Measurements from ENCODE around the gene TRIM54. TPM values are rescaled to one million over a fixed set of nuclear protein-coding genes. Genes with fewer than 3 reads are reported as not detected.
"Not testable (repeated sequence)": the region's sequence is repeated elsewhere in the genome, so short reads cannot be mapped to it uniquely, and the experiment has no call there.

The TRIM54 gene
- total and polyA plus RNA-seq, 9 donors, result 0.12 to 0.72 (median 0.28) TPM; not detected in 3

DNA sequence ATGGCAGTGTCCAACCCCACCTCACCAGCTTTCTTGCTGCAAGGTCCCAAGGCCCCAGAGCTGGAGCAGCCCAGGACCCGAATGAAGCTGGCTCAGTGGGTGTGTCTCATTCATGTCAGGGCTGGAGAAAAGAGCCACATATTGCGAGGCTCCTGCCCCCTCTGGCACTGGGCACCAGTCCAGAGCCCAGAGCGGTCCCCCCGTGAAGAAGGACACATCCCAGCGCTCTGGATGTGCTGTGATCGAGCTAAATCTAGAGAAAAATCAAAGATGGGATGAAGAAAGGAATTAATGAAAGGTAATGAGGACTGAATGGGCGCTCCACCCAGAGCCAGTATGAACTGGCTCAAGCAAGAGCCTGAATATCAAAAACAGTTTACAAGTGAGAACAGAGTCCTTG is 53.9 kb downstream of the TRIM54 start:
- intact Hi-C loops (cut with DNase I), result no loop called here
- Histone ChIP-seq H3K4me1 (ENCODE audit: insufficient read depth) (no peaks in the 10 kb centered on the region), H3K4me3 (no peak overlapping the region), H3K9me3 (no peaks in the 10 kb centered on the region), H3K36me3 (no peaks in the 10 kb centered on the region), H3K27ac (no peak overlapping the region), H3K27me3 (no peaks in the 10 kb centered on the region)
- WGBS, 3 donors, result 91 to 95% (median 94%) methylated on average over 7 of the region's 7 CpGs
- TF ChIP-seq, protein P1, sequence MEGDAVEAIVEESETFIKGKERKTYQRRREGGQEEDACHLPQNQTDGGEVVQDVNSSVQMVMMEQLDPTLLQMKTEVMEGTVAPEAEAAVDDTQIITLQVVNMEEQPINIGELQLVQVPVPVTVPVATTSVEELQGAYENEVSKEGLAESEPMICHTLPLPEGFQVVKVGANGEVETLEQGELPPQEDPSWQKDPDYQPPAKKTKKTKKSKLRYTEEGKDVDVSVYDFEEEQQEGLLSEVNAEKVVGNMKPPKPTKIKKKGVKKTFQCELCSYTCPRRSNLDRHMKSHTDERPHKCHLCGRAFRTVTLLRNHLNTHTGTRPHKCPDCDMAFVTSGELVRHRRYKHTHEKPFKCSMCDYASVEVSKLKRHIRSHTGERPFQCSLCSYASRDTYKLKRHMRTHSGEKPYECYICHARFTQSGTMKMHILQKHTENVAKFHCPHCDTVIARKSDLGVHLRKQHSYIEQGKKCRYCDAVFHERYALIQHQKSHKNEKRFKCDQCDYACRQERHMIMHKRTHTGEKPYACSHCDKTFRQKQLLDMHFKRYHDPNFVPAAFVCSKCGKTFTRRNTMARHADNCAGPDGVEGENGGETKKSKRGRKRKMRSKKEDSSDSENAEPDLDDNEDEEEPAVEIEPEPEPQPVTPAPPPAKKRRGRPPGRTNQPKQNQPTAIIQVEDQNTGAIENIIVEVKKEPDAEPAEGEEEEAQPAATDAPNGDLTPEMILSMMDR (IDR thresholded peaks at IDR 0.05), result no peak
- TF ChIP-seq EP300 (IDR thresholded peaks at IDR 0.05) (no peak), POLR2A (IDR thresholded peaks at IDR 0.05) (no peak)
- DNase-seq, result no peak

DNA sequence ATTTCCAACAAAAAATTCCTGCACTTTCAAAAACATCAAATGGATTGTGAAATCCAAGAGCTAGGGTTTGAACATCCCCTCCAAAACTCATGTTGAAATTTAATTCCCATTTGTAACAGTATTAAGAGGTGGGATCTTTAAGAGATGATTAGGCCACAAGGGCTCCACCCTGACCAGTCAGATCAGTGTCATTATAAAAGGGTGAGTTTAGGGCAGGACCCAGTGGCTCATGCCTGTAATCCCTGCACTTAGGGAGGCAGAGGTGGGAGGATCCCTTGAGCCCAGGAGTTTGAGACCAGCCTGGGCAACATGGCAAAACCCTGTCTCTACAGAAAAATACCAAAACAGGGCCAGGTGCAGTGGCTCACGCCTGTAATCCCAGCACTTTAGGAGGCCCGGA is 65.4 kb downstream of the TRIM54 start:
- H3K4me1 ChIP-seq (ENCODE audit: insufficient read depth), result no peaks in the 10 kb centered on the region
- no peak overlapping the region for H3K27ac ChIP-seq
- TF ChIP-seq EP300 (IDR thresholded peaks at IDR 0.05), result no peak
- TF ChIP-seq, protein P1 (IDR thresholded peaks at IDR 0.05), result no peak
- no peak for TF ChIP-seq POLR2A (IDR thresholded peaks at IDR 0.05)
- DNase-seq, result no peak
- intact Hi-C loops (cut with DNase I), result no loop called here
- H3K27me3 ChIP-seq, result no peaks in the 10 kb centered on the region
- H3K36me3 ChIP-seq, result no peaks in the 10 kb centered on the region
- H3K4me3 ChIP-seq, result no peak overlapping the region
- no peaks in the 10 kb centered on the region for H3K9me3 ChIP-seq
- WGBS, 3 donors, result 83 to 90% (median 90%) methylated on average over 2 of the region's 2 CpGs

DNA sequence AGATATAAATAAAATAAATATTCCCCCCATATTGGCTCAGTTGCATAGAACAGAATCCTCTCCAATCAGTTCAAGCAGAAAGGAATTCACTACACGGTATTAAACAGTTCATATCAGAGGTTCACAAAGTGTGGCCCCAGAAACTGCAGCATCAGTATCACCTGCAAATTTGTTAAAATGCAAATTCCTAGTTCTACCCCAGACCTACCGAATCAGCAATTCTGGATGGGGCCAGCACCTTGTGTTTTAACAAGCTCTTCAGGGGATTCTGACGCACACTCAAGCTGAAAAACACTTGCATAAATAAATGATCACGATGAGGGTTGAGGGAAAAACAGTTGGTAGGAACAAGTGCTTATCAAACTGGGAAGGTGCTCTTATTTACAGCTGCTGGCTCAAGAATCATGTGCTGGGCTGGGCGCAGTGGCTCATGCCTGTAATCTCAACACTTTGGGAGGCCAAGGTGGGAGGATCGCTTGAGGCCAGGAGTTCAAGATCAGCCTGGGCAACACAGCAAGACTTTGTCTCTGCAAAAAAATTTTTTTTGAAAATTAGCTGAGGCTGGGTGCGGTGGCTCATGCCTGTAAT is 68.0 kb downstream of the TRIM54 start:
- no peak overlapping the region for H3K27ac ChIP-seq
- TF ChIP-seq EP300 (IDR thresholded peaks at IDR 0.05), result no peak
- TF ChIP-seq POLR2A (IDR thresholded peaks at IDR 0.05), result no peak
- TF ChIP-seq, protein P1 (IDR thresholded peaks at IDR 0.05), result no peak
- no peaks in the 10 kb centered on the region for H3K27me3 ChIP-seq
- no peak overlapping the region for H3K4me3 ChIP-seq
- no peaks in the 10 kb centered on the region for H3K36me3 ChIP-seq
- DNase-seq, result no peak
- H3K4me1 ChIP-seq (ENCODE audit: insufficient read depth), result no peaks in the 10 kb centered on the region
- H3K9me3 ChIP-seq, result no peaks in the 10 kb centered on the region
- WGBS, 3 donors, result 66 to 75% (median 67%) methylated on average over 7 of the region's 7 CpGs
- intact Hi-C loops (cut with DNase I), result no loop called here

DNA sequence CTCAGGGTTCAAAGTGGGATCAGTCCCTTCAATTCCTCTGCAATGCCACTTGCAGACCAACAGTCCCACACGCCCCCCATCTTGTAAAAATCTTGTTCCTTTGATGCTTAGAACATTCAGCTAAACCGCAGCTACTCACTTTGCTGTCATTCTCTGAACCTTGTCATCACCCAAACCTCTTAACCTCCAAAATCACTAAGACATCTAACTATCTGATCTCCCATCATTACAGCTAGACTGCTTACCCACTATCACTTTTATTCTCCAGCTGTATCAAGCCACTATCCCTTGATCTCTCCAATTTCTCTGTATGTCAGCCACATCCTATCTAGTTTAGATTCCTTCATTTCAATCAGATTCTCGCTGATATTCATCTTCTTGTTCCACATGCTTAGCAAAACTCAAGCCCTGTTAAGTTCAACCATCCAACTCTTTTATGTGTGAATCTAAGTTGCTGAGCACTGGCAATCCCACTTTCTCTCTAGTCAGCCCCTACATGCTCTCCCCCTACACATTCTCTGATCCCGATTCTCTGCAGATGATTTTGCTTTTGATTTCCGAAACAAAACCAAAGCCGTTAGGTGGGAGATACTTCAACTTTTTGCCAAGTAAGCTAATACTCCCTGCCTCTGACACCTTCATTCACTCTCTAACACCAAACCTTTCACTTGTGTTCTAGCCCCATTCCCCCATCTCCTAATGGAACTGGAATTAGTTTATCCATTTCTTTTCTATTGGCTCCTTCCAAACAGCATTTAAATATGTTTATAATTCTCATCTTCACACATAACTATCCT is 69.8 kb downstream of the TRIM54 start:
- Histone ChIP-seq H3K4me3 (no peak overlapping the region), H3K27me3 (no peaks in the 10 kb centered on the region), H3K4me1 (ENCODE audit: insufficient read depth) (peaks cover 2% of the 10 kb centered on the region), H3K27ac (no peak overlapping the region), H3K36me3 (no peaks in the 10 kb centered on the region), H3K9me3 (no peaks in the 10 kb centered on the region)
- TF ChIP-seq EP300 (IDR thresholded peaks at IDR 0.05), result no peak
- TF ChIP-seq POLR2A (IDR thresholded peaks at IDR 0.05), result no peak
- TF ChIP-seq, protein P1 (IDR thresholded peaks at IDR 0.05), result no peak
- intact Hi-C loops (cut with DNase I), result no loop called here
- no peak for DNase-seq
- 69 to 72% (median 72%) methylated on average over 6 of the region's 6 CpGs for WGBS, 3 donors

DNA sequence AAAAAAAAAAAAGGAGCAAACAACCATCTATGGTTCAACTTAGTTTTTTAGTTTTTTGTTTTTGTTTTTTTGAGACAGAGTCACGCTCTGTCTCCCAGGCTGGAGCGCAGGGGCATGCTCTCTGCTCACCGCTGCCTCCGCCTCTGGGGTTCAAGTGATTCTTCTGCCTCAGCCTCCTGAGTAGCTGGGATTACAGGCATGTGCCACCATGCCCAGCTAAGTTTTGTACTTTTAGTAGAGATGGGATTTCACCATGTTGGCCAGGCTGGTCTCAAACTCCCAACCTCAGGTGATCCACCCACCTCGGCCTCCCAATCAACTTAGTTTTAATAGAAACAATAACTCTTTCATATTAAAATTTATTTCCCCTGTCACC is 71.1 kb downstream of the TRIM54 start:
- H3K36me3 ChIP-seq; DNase-seq; H3K27ac ChIP-seq; H3K27me3 ChIP-seq; H3K9me3 ChIP-seq; intact Hi-C loops (cut with DNase I); H3K4me3 ChIP-seq; H3K4me1 ChIP-seq (ENCODE audit: insufficient read depth): not testable (repeated sequence)
- 94 to 97% (median 96%) methylated on average over 5 of the region's 5 CpGs for WGBS, 3 donors

All from ovary (tissue), 9 donors.